B cell (primary cell): ENCODE results near the gene CIT.

Source experiments
- EZH2 ChIP-seq: IDR thresholded peaks from 2 replicates; pipeline ENCODE4 v1.6.1; 2012; ENCODE audit warnings: borderline replicate concordance, low read depth, mild to moderate bottlenecking, moderate library complexity, low read length; ENCODE audit not compliant: insufficient read depth, poor library complexity, severe bottlenecking
- TF ChIP-seq, protein P1 (sequence below): fragments of 200-600 bp; IDR thresholded peaks from one replicate; pipeline ENCODE4 v1.8.0; 2022; ENCODE audit warnings: antibody characterized with exemption, mild to moderate bottlenecking

DNA sequence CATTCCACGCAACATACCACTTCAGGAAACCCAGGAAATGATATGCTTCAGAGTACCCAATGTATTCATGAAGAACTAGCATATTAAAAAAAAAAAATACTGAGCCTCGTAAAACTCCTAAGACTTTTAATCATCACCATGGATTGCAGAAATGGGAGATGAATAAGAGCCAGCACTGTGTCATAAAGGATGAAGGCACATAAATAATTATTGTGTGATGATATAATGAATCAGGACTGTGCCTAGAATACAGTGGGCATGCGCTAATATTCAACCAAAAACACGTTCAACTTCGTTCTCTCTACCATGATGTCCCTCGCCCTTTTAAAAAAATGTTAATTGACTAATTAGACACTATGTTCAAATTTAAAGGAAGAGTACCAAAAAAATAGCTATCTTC lies 68.7 kb downstream of the CIT start:
- no peak for TF ChIP-seq EZH2
- TF ChIP-seq, protein P1, sequence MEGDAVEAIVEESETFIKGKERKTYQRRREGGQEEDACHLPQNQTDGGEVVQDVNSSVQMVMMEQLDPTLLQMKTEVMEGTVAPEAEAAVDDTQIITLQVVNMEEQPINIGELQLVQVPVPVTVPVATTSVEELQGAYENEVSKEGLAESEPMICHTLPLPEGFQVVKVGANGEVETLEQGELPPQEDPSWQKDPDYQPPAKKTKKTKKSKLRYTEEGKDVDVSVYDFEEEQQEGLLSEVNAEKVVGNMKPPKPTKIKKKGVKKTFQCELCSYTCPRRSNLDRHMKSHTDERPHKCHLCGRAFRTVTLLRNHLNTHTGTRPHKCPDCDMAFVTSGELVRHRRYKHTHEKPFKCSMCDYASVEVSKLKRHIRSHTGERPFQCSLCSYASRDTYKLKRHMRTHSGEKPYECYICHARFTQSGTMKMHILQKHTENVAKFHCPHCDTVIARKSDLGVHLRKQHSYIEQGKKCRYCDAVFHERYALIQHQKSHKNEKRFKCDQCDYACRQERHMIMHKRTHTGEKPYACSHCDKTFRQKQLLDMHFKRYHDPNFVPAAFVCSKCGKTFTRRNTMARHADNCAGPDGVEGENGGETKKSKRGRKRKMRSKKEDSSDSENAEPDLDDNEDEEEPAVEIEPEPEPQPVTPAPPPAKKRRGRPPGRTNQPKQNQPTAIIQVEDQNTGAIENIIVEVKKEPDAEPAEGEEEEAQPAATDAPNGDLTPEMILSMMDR, result no peak
